Activated T-helper 1 cell treated with Interleukin-2 at 50 U/mL for 16 hours (primary cell): ENCODE results near the gene ELF1.

Experiments
- DNase-seq: peaks from one replicate; pipeline ENCODE4 v3.0.0-alpha.2; 2020; ENCODE audit warnings: low read depth

The ELF1 gene

DNA sequence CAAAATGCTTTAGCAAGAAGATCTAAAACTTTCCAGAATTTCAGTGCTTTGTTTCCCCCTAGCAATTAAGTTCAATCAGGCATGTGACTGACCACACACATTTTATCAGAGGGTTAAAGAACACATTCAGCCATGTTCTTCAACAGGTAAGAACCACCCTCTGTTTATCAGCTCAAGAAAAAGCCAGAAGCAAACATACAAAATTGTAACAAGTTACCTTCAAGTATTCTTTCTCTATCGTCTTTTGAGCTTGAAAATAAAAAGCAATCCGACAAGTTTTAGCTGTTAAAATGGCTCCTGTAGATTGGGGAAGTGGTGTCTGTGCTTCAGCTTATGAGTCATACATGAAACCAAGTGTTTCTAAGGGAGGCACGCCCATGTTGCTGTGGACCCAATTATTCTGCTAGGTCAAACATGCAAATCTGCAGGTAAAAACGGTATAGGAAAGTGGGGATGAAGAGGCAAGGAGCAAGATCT lies at the start of gene ELF1:
Gene ELF1 (minus strand): TSS at position 306 of the 477 bp plus-strand sequence. CDS start 37,262 bp downstream, outside the sequence.
- peak; percentile 37 for DNase-seq

GRCh38 chr13:41065078-41065477 lies 46.0 kb upstream of the ELF1 start:
- no peak for DNase-seq

- DNase-seq: no peak
These were observed 45.4 kb upstream of the ELF1 start for GRCh38 chr13:41064493-41064892.

DNA sequence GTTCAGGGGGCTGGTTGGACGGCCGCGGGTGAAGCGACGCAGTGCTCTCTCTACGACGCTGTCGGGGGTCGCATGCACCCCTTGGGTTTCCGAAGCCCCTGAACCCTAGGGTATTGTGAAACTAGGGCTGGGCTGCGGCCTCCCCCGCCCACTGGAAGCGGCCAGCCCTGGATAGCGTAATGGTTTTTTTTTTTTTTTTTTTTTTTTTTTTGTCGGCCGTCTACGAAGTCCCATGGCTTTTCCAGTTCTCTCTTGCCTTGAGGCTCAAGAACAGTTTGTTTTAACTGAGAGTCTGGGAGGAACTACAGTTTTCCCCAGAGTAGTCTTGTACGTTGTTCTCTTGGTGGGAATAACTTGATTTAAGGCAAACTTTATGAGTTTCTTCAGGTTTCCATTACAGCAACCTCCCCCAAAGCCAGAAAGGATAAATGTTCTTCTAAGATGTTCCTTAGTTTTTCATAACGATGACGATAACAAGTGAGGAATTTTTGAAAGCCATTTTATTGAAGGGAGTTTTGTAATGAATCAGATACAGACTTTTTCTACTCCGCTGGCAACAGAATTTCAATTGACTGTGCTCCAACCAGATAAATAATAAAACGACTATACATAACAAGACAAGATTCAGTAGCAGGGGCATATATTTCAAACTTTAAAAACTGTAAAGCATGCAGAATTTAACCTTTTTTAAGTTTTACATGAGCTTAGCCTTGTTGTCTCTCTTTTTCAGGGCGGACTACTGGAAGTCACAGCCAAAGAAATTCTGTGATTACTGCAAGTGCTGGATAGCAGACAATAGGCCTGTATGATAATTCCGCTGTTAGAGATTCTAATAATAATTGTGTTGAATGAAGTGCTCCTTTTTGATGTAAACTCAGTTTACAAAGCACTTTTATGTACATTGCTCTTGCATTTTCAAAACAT lies 43.1 kb upstream of the ELF1 start:
- DNase-seq: no peak

DNA sequence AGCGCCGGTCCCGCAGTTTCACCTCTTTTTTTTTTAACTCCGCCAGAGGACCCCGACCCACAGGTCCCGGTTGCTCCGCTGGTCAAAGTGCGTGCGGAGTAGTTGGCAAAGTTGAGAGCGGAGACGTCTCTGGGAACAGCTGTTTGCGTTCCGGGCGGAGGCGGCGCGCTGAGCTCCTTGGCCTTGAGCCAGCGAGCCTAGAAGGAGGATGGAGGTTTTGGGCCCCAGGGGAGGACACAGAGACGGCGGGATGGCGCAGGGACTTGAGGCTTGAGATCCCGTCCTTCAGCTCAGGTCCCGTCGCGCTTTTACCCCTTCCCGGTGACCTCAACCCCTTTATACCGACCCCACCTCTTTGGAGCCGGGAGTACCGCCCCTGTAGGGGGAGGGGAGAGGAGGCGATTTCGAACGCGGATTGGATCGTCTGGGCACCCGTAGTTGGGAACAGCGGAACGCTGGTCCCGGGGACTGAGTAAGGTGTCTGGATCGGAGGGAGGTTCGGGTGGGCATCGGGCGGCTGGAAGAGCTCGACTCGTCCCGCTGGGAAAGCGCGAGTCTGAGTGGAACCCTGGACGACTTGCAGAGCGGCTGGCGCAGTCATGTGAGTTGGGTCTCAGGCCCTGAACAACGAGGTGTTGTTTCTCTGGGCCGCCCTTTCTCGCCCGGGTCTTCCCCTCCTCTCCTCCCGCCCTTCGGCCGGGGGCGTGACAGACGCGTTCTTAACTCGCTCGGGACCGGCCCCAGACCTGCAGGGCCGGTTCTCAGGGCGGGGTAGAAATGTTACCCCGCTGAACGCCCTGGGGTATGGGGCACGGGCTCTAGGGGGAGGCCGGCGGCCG lies 42.2 kb upstream of the ELF1 start, which contains the start of gene WBP4:
Gene WBP4 (plus strand): TSS at position 435 of the 839 bp plus-strand sequence. CDS start 165 bp downstream, at position 600.
- DNase-seq: peak; percentile 67

GRCh38 chr13:41060724-41061074 lies 41.6 kb upstream of the ELF1 start:
- DNase-seq: peak; percentile 74

- DNase-seq: peak; percentile 48
These were observed 41.1 kb upstream of the ELF1 start for GRCh38 chr13:41060082-41060723.

- no peak for DNase-seq
These were observed 40.5 kb upstream of the ELF1 start for GRCh38 chr13:41059456-41060081.

- DNase-seq: no peak
These were observed 39.4 kb upstream of the ELF1 start for GRCh38 chr13:41058295-41059070.

DNA sequence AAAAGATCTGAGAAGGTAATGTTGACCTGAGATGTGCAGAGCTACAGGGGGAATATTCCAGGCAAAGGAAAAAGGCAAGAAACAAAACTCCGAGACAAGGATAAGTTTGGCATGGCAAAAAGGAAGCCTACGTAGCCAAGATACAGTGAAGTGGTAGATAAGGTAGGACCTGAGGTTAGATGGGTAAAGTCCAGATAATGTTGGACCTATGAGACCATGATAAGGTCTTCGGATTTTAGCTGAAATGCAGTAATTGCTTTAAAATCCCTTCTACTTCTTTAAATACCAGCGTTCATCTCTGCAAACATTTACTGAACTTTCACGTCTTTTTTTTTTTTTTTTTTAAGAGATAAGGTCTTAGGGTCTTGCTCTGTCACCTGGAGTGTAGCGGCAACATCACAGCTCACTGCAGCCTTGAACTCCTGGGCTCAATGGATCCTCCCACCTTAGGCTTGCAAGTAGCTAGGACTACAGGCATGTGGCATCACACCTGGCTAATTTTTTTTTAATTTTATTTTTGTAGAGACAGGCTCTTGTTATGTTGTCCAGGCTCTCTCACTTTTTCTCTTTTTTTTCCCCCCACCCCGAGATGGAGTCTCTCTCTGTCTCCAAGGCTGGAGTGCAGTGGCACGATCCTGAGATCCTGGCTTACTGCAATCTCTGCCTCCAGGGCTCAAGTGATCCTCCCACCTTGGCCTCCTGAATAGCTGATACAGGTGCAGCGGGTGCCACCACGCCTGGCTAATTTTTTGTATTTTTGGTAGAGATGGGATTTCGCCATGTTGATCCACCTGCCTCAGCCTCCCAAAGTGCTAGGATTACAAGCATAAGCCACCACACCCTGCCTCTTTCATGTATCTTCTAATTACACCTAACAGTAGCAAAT lies 38.0 kb upstream of the ELF1 start:
- DNase-seq: no peak

DNA sequence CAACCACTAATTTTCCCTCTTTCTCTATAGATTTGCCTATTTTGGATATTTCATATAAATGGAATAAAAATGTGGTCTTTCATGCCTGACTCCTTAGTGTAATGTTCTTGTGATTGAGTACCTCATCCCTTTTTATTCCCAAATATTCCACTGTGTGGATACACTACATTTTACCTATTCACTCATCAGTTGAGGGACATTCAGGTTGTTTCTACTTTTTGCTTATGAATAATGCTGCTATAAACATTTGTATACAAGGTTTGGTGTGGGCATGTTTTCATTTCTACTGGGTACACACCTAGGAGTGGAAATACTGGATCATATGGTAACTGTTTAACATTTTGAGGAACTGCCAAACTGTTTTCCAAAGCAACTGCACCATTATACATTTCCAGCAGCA lies 37.1 kb upstream of the ELF1 start:
- DNase-seq: no peak

DNA sequence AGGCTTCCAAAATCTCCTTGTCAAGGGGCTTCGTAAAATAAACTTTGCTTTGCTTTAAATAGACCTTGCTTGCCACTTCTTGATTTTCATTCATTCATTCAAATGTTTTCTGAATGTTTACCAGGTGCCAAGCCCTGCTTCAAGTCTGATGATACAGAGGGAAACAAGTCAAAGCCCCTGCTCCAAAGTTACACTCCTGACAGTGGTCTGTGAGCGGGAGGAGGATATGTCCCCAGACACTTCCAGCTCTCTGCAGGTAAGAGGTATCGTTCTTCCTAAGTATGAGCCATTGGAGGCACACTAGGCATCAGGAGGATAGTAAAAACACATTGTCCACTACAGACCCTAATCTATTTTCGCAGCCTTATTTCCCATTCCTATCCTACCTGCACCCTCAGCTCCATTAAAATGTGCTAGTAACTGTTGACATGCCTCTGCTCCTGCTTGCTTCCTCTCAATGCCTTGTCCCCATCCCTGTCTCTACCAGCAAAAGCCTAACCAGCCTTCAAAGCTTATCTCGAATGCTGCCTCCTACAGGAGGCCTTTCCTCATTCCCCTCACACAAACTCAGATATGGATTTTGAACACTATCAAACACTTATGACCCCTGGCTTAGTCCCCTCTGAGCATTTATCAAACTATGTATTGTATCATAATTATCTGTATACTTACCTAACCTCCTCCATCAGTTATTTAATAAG lies 36.0 kb upstream of the ELF1 start:
- no peak for DNase-seq

- DNase-seq: no peak
These were observed 35.2 kb upstream of the ELF1 start for GRCh38 chr13:41054212-41054877.

- DNase-seq: no peak
These were observed 34.3 kb upstream of the ELF1 start for GRCh38 chr13:41053384-41053826.

DNA sequence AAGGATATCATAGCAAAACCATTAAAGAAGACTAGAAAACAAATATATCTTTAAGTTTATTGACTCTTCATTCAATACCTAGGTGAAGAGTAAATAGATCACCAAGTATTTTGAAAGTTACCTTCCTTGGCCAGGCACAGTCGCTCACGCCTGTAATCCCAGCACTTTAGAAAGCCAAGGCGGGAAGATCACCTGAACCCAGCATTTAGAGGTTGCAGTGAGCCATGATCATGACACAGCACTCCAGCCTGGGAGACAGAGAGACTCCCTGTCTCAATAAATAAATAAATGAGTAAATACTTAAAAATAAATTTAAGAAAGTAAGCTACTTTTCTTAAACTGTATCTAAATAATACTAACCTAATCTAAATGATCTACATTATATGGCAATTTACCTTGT lies 33.3 kb upstream of the ELF1 start:
- DNase-seq: no peak

DNA sequence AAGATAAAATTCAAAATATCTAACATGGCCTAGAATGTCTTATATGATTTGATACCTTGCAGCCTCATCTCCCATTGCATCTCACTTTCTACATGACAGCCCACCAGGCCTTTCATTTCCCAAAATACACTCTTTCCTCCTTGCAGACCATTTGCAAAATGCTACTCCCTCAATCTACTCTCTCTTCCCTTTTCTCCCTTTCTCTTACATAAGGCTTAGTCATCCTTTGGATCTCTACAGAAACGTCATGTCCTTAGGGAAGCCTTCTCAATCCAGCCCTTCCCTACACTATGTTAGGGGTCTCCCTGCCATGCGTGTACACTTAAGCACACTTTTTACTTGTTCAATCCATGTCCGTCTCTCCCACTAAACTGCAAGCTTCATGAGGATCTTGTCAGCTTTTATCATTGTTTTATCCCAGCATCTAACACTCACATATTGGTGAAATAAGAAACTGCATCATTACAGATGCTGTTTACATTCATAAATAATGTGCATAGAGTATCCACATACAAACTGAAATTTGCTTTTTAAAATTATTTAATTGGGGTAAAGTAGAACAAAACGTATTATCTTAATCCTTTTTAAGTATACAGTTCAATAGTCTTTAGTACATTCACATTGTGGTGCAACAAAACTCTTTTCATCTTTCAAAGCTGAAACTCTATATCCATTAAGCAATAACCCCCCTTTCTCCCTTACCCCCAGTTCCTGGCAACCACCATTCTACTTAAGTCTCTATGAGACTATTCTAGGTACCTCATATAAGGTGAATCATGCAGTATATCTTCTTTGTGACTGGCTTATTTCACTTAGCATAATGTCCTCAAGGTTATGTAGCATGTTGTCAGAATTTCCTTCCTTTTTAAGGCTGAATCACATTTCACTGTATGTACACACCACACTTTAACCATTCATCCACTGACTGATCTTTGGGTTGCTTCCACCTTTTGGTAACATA lies 30.6 kb upstream of the ELF1 start:
- no peak for DNase-seq

DNA sequence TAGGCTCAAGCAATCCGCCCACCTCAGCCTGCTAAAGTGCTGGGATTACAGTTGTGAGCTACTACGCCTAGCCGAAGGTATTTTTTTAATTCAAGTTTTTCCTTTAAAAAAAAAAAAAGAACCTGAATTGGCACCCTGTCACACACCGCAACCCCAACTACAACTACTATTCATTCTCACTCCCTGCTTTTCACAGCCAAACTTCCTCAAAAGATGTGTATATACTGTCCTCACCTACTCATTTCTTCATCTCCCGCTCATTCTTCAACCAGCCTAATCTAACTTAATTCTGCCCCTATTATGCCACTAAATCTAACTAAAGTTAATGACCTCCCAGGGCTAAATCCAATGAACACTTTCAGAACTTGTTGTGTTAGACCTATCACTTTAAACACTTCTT lies 29.5 kb upstream of the ELF1 start:
- DNase-seq: no peak
